Neural cell (in vitro differentiated cells): ENCODE results near the gene CFAP65.

Source experiments
- CTCF ChIP-seq: fragments of 450-650 bp; IDR thresholded peaks from 2 replicates; pipeline ENCODE4 v1.5.1; 2014; ENCODE audit warnings: antibody characterized with exemption, mild to moderate bottlenecking, moderate library complexity; ENCODE audit not compliant: poor library complexity, severe bottlenecking
- EZH2 ChIP-seq: fragments of 200-600, 300-800 bp; shearing (Covaris generic), sonication (generic); IDR thresholded peaks from 2 replicates; pipeline ENCODE4 v1.6.1; 2014; ENCODE audit warnings: antibody characterized with exemption, low read length, borderline replicate concordance, mild to moderate bottlenecking; ENCODE audit not compliant: insufficient read depth, poor library complexity, severe bottlenecking
- POLR2AphosphoS5 ChIP-seq: IDR thresholded peaks from 2 replicates; pipeline ENCODE4 v1.6.1; 2012
- RAD21 ChIP-seq: fragments of 450-650 bp; conservative IDR thresholded peaks from 2 replicates; pipeline ENCODE4 v1.6.1; 2014; ENCODE audit warnings: antibody characterized with exemption, mild to moderate bottlenecking, moderate library complexity

DNA sequence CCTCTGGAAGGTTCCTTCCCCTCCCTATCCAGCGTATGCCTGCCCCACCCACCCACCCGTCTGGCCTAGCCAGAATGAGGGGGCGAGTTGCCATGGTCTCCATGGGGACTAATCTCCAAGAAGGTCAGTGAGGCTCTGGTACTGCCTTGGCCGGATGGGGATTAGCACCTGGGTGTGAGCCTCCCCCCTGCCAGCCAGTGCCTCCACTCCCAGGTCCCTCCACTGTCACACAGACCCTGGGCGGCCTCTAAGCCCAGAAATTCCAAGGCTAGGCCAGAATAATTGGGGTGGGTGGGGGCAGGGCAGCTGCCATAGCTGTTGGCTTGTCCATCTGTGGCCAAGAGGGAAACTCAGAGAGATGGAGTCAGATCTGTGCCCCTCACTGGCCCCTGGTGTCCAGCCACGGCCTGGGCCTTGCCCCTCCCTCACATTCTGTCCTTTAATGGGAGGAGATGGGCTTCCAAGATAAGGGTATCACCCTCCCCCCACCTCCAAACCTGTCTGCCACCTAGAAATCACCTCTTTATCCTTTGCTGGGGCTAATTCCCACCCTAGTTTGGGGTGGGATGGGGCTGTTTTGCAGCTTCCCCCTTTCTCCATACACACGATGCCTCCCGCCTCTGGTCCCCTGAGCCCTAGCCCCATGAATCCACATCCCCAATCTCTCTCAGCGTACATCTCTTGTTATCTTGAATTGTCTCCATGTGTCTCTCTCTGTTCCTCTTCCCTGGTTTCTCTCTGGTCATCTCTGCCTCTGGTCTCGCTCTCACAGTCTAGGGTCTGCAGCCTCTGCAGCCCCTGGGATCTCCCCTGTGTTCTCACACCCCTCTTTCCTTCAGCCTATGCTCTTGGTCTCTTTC lies 42.1 kb downstream of the CFAP65 start:
- TF ChIP-seq RAD21 (no peak), CTCF (no peak), POLR2AphosphoS5 (no peak), EZH2 (no peak)
